ENCODE results near the gene NHSL1. TPM values are rescaled to one million over a fixed set of nuclear protein-coding genes. Genes with fewer than 3 reads are reported as not detected.

The NHSL1 gene
- total RNA-seq, 1 donor from 2014 or later, result 33.5 TPM

- Mint-ChIP-seq H3K4me3 (ENCODE audit: unreplicated experiment) (peak overlapping the region; percentile 40), H3K27ac (ENCODE audit: unreplicated experiment) (no peak overlapping the region), H3K27me3 (ENCODE audit: low read depth, unreplicated experiment) (no peaks in the 10 kb centered on the region), H3K9me3 (ENCODE audit: unreplicated experiment) (no peaks in the 10 kb centered on the region), H3K36me3 (ENCODE audit: low read depth, unreplicated experiment) (no peaks in the 10 kb centered on the region), H3K4me1 (ENCODE audit: low read depth, unreplicated experiment) (no peaks in the 10 kb centered on the region)
- no peak overlapping the region for H3K4me2 ChIP-seq (ENCODE audit: low read length)
- no peak overlapping the region for H3K27ac ChIP-seq (ENCODE audit: low read depth, low read length)
- H3K4me1 ChIP-seq (ENCODE audit: insufficient read depth, low read length), result peaks cover 3% of the 10 kb centered on the region
- no peak for FAIRE-seq
- peaks cover 10% of the 10 kb centered on the region for H3K36me3 ChIP-seq (ENCODE audit: insufficient read depth, low read length)
- H3K27me3 ChIP-seq (ENCODE audit: insufficient read depth, low read length), result no peaks in the 10 kb centered on the region
- no peaks in the 10 kb centered on the region for H3K9me3 ChIP-seq (ENCODE audit: insufficient read depth, low read depth, low read length)
- DNase-seq (ENCODE audit: low read depth), result no peak
- TF ChIP-seq, protein P1, sequence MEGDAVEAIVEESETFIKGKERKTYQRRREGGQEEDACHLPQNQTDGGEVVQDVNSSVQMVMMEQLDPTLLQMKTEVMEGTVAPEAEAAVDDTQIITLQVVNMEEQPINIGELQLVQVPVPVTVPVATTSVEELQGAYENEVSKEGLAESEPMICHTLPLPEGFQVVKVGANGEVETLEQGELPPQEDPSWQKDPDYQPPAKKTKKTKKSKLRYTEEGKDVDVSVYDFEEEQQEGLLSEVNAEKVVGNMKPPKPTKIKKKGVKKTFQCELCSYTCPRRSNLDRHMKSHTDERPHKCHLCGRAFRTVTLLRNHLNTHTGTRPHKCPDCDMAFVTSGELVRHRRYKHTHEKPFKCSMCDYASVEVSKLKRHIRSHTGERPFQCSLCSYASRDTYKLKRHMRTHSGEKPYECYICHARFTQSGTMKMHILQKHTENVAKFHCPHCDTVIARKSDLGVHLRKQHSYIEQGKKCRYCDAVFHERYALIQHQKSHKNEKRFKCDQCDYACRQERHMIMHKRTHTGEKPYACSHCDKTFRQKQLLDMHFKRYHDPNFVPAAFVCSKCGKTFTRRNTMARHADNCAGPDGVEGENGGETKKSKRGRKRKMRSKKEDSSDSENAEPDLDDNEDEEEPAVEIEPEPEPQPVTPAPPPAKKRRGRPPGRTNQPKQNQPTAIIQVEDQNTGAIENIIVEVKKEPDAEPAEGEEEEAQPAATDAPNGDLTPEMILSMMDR (IDR thresholded peaks at IDR 0.05; ENCODE audit: insufficient read depth, low read depth, low read length), result no peak
- TF ChIP-seq EZH2 (IDR thresholded peaks at IDR 0.05; ENCODE audit: insufficient read depth, low read length), result no peak
- no peak overlapping the region for H2AFZ ChIP-seq (ENCODE audit: low read depth, low read length)
- no peaks in the 10 kb centered on the region for H4K20me1 ChIP-seq (ENCODE audit: insufficient read depth, low read length)
- no peak overlapping the region for H3K9ac ChIP-seq (ENCODE audit: low read length)
- no peak overlapping the region for H3K4me3 ChIP-seq (ENCODE audit: insufficient read depth, low read depth, low read length)
- no peaks in the 10 kb centered on the region for H3K79me2 ChIP-seq (ENCODE audit: insufficient read depth, low read length)
These were observed 97.1 kb downstream of the NHSL1 start for GRCh38 chr6:138401960-138402837.

DNA sequence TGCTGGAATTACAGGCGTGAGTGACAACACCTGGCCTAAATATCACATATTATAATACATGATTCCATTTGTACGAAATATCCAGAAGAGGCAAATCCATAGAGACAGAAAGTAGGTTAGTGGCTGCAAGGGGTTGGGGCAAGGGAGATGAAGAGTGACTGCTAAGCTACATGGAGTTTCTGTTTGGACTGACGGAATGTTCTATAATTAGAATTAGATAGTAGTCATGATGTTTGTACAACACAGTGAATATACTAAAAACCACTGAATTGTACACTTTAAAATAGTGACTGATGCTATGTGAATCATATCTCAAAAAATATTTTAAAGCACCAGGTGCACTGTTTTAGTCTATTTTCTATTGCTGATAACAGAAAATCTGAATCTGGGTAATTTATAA is 99.0 kb downstream of the NHSL1 start:
- no peak for FAIRE-seq
- Histone ChIP-seq H3K79me2 (ENCODE audit: insufficient read depth, low read length) (no peaks in the 10 kb centered on the region), H3K4me3 (ENCODE audit: insufficient read depth, low read depth, low read length) (no peak overlapping the region), H3K4me1 (ENCODE audit: insufficient read depth, low read length) (peaks cover 3% of the 10 kb centered on the region), H4K20me1 (ENCODE audit: insufficient read depth, low read length) (no peaks in the 10 kb centered on the region), H3K9me3 (ENCODE audit: insufficient read depth, low read depth, low read length) (no peaks in the 10 kb centered on the region), H3K27me3 (ENCODE audit: insufficient read depth, low read length) (no peaks in the 10 kb centered on the region), H3K9ac (ENCODE audit: low read length) (no peak overlapping the region), H3K36me3 (ENCODE audit: insufficient read depth, low read length) (no peaks in the 10 kb centered on the region), H2AFZ (ENCODE audit: low read depth, low read length) (no peak overlapping the region), H3K4me2 (ENCODE audit: low read length) (no peak overlapping the region), H3K27ac (ENCODE audit: low read depth, low read length) (no peak overlapping the region)
- no peak overlapping the region for H3K27ac Mint-ChIP-seq (ENCODE audit: unreplicated experiment)
- DNase-seq (ENCODE audit: low read depth), result no peak
- TF ChIP-seq, protein P1 (IDR thresholded peaks at IDR 0.05; ENCODE audit: insufficient read depth, low read depth, low read length), result no peak
- TF ChIP-seq EZH2 (IDR thresholded peaks at IDR 0.05; ENCODE audit: insufficient read depth, low read length), result no peak
- H3K4me1 Mint-ChIP-seq (ENCODE audit: low read depth, unreplicated experiment), result no peaks in the 10 kb centered on the region
- H3K9me3 Mint-ChIP-seq (ENCODE audit: unreplicated experiment), result no peaks in the 10 kb centered on the region
- H3K36me3 Mint-ChIP-seq (ENCODE audit: low read depth, unreplicated experiment), result no peaks in the 10 kb centered on the region
- H3K4me3 Mint-ChIP-seq (ENCODE audit: unreplicated experiment), result no peak overlapping the region
- H3K27me3 Mint-ChIP-seq (ENCODE audit: low read depth, unreplicated experiment), result no peaks in the 10 kb centered on the region

Data from astrocyte (in vitro differentiated cells and primary cell).